Measurements from ENCODE around the gene PXMP2.

- TF ChIP-seq EZH2 (IDR thresholded peaks at IDR 0.05; ENCODE audit: borderline replicate concordance, low read length) = no peak
- TF ChIP-seq, protein P1, sequence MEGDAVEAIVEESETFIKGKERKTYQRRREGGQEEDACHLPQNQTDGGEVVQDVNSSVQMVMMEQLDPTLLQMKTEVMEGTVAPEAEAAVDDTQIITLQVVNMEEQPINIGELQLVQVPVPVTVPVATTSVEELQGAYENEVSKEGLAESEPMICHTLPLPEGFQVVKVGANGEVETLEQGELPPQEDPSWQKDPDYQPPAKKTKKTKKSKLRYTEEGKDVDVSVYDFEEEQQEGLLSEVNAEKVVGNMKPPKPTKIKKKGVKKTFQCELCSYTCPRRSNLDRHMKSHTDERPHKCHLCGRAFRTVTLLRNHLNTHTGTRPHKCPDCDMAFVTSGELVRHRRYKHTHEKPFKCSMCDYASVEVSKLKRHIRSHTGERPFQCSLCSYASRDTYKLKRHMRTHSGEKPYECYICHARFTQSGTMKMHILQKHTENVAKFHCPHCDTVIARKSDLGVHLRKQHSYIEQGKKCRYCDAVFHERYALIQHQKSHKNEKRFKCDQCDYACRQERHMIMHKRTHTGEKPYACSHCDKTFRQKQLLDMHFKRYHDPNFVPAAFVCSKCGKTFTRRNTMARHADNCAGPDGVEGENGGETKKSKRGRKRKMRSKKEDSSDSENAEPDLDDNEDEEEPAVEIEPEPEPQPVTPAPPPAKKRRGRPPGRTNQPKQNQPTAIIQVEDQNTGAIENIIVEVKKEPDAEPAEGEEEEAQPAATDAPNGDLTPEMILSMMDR (IDR thresholded peaks at IDR 0.05; ENCODE audit: low read length) = no peak
Measured at GRCh38 chr12:132646850-132647249, 40.5 kb upstream of the PXMP2 start.
